Psoas muscle (tissue), 8 donors: ENCODE data around the gene KCNIP3. TPM values are rescaled to one million over a fixed set of nuclear protein-coding genes. Genes with fewer than 3 reads are reported as not detected.

Source experiments
- ATAC-seq, 4 donors: fragments of 200-7000 bp; cut with Tn5 transposase; one replicate each; pipeline ENCODE4 v1.9.1; 2020; ENCODE audit warnings: moderate library complexity in 3 of 4, mild to moderate bottlenecking in 2 of 4
- DNase-seq, 2 donors: peaks; one replicate each; pipeline ENCODE4 v3.0.0-alpha.2; 2020
- H3K27ac ChIP-seq: fragments of 200-600 bp; one replicate; pipeline ENCODE4 v1.8.0; 2022
- H3K27me3 ChIP-seq, 3 donors: fragments of 200-600 bp in 1 of 3; one replicate each; pipeline versions ENCODE4 v1.6.1 to v1.8.0; 2013 to 2022; ENCODE audit warnings: low read length in 2 of 3, mild to moderate bottlenecking in 2 of 3, moderate library complexity in 1 of 3; ENCODE audit not compliant: insufficient read depth in 3 of 3
- H3K36me3 ChIP-seq, 2 donors: fragments of 200-600 bp in 1 of 2; one replicate each; pipeline versions ENCODE4 v1.6.1 to v1.8.0; 2013 to 2022; ENCODE audit warnings: low read depth in 1 of 2, mild to moderate bottlenecking in 1 of 2, moderate library complexity in 1 of 2; ENCODE audit not compliant: insufficient read depth in 1 of 2
- H3K4me1 ChIP-seq: fragments of 200-600 bp; one replicate; pipeline ENCODE4 v1.8.0; 2022
- H3K4me3 ChIP-seq: fragments of 200-600 bp; one replicate; pipeline ENCODE4 v1.8.0; 2022; ENCODE audit warnings: mild to moderate bottlenecking
- H3K9me3 ChIP-seq: fragments of 200-600 bp; one replicate; pipeline ENCODE4 v1.8.0; 2022
- CTCF ChIP-seq: fragments of 200-600 bp; IDR thresholded peaks from one replicate; pipeline ENCODE4 v1.8.0; 2022; ENCODE audit warnings: antibody characterized with exemption
- WGBS, 3 donors: extraction: QIAGEN DNeasy Blood & Tissue Kit; methylation state at CpG; one replicate each; pipeline versions ENCODE4 v1.1.6 to v1.1.7; 2013; 5-methylcytosine and 5-hydroxymethylcytosine counted together
- intact Hi-C, 2 donors: fragments of 100-400 bp; cut with DNase I; formaldehyde crosslinking; loops; one replicate each; pipeline versions ENCODE4 v1.11.0 to v1.14.2; 2022
- polyA plus RNA-seq, 3 donors: library from polyadenylated mRNA; stranded (reverse); fragments of 200-250 nt; gene quantifications; one replicate each; pipeline ENCODE4 v1.2.3, GENCODE V29; 2013
- total RNA-seq, 4 donors: library from RNA; stranded (reverse); fragmentation: NEBNext Ultra II Directional in 2 of 4; extraction: Animal tissue kit (Norgen Biotek cat#: 25700) in 2 of 4; gene quantifications; one replicate each; pipeline versions ENCODE4 v1.2.1 to v1.2.4, GENCODE V29; 2021 to 2023
- donor health status: healthy with polysubstance abuse.
- donor health status: DM: no; HTN: no; CAD: no; lungs with moderate emphysema.
- donor health status: Bipolar disorder and iron deficiency.
- donor health status: healthy.
- donor health status: DM: yes; HTN: yes; CAD: no.
- donor health status: DM: no; HTN: no; CAD: no.
- donor health status: DM: no; HTN: no; CAD: no.
- donor health status: DM: yes; HTN: yes; CAD: no.

The KCNIP3 gene
- total and polyA plus RNA-seq, 7 donors: 0.93 to 2.0 (median 1.3) TPM

DNA sequence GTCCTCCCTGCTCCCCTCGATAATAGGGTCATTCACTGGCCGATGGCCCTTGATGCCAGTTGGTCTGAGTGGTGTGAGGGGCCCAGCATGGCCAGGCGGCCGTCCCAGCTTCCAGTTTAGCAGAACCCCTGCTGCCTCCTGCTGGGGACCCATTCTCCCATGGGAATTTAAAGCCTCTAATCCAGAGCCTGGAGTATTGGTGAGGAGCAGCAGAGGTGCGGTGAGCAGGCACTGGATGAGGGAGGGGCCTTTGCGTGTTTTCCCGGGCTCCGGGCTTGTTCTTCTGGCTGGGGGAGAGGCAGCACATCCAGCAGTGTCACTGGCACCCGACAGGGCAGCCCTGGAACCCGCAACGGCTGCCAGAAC is 17.4 kb downstream of the KCNIP3 start:
- Histone ChIP-seq H3K27ac (no peak overlapping the region), H3K4me1 (no peaks in the 10 kb centered on the region), H3K36me3 (no peaks in the 10 kb centered on the region), H3K9me3 (no peaks in the 10 kb centered on the region), H3K4me3 (no peak overlapping the region), H3K27me3 (peaks cover 0 to 11% (median 6%) of the 10 kb centered on the region in 3 donors)
- intact Hi-C loops: loop anchor here in 1 of 2 donors (10.0 kb wide), 1 partner anchor 120 kb away; no protein-coding TSS in a partner anchor
- DNase-seq (peak in 1 of 2 donors; percentile 2), ATAC-seq (no peak)
- TF ChIP-seq CTCF: no peak
- WGBS, 3 donors: 29 to 47% (median 45%) methylated on average over 11 of the region's 11 CpGs

- DNase-seq: peak; percentile 14 to 19
- Histone ChIP-seq H3K9me3 (no peaks in the 10 kb centered on the region), H3K4me1 (no peaks in the 10 kb centered on the region), H3K27ac (no peak overlapping the region), H3K36me3 (no peaks in the 10 kb centered on the region), H3K4me3 (no peak overlapping the region), H3K27me3 (peaks cover 0 to 11% (median 6%) of the 10 kb centered on the region in 3 donors)
- 47 to 61% (median 49%) methylated on average over 14 to 16 of the region's 16 CpGs for WGBS, 3 donors
- intact Hi-C loops: loop anchor here (5.0 to 10.0 kb wide), 2 partner anchors 120 to 123 kb away; no protein-coding TSS in a partner anchor
- peak; percentile 55 for TF ChIP-seq CTCF
- peak; percentile 57 to 68 (median 64) for ATAC-seq
Measured at GRCh38 chr2:95314964-95315611, 17.9 kb downstream of the KCNIP3 start.

DNA sequence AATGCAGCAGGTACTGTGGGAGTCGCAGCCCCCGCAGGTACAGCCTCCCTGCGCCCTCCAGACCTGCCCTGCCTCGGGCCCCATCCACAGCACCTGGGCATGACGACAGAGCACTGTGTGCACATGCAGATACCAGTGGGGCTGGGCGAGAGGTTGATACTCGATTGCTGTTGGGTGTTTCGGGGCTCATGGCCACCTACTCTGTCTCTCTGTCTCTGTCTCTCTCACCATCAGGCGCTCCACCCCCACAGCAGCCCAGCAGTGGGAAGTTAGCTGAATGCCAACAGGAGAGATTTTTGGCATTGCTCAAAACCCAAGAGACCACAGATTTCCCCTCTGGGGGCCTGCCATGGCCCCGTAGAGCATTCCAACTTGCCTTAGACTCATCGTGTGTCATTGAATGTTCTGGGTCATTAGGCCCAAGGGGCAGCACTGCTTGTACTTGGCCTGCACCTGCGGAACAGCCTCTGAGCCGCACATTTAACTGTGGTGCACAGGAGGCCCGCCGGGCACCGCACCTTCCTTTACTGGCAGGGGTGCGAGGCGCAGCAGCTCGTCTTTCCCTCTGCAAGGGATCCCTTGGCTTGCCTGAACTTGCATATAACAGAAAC is 18.8 kb downstream of the KCNIP3 start:
- no peak for TF ChIP-seq CTCF
- intact Hi-C loops: loop anchor here (5.0 to 10.0 kb wide), 2 partner anchors 121 to 124 kb away; no protein-coding TSS in a partner anchor
- H3K9me3 ChIP-seq: no peaks in the 10 kb centered on the region
- H3K36me3 ChIP-seq: no peaks in the 10 kb centered on the region
- DNase-seq (peak in 1 of 2 donors; percentile 32), ATAC-seq (no peak)
- H3K4me1 ChIP-seq: no peaks in the 10 kb centered on the region
- 78 to 83% (median 81%) methylated on average over 19 of the region's 19 CpGs for WGBS, 3 donors
- H3K4me3 ChIP-seq: no peak overlapping the region
- peaks cover 0 to 11% (median 6%) of the 10 kb centered on the region in 3 donors for H3K27me3 ChIP-seq
- H3K27ac ChIP-seq: no peak overlapping the region

GRCh38 chr2:95316466-95317122 is 19.4 kb downstream of the KCNIP3 start:
- intact Hi-C loops: loop anchor here (5.0 to 10.0 kb wide), 2 partner anchors 122 to 124 kb away; no protein-coding TSS in a partner anchor
- DNase-seq: no peak

More at GRCh38 chr2:95316466-95317122, 19.4 kb downstream of the KCNIP3 start:
- no peak overlapping the region for H3K27ac ChIP-seq
- H3K4me1 ChIP-seq: no peaks in the 10 kb centered on the region
- H3K27me3 ChIP-seq: peaks cover 0 to 11% (median 6%) of the 10 kb centered on the region in 3 donors
- ATAC-seq: no peak
- no peaks in the 10 kb centered on the region for H3K9me3 ChIP-seq
- TF ChIP-seq CTCF: no peak
- WGBS, 3 donors: 76 to 81% (median 79%) methylated on average over 8 of the region's 8 CpGs
- H3K36me3 ChIP-seq: no peaks in the 10 kb centered on the region
- no peak overlapping the region for H3K4me3 ChIP-seq
